ENCODE data around the gene POLE.

DNA sequence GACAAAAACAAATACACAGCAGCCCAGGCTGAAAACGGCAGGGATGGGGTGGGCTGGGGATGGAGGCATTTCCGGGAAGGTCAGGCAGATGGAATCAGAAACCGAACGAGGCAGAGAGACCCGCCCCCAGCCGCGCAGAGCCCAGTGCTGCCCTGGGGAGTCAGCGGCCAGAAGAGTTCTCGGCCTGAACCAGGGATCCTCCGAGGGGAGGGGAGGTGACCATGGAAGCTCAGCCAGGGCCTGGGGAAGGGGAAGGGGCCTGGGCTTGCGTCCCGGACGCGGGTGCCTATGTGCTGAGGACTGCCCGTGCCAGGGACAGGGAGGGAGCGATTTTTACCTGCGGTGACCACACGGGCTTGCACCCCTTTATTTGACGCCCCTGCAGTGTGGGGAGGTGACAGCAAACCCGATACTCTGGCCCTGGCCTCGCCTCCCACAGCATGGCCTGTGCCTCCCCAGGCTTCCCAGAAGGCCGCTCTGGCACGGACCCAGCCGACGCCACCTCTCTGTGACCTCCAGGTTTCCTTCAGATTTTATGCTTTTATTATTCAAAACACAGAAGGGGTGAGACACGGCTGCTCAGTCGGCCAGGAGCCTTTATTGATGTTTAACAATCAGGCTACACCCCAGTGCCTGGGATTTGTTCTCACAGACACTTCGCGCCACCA, 84.4 kb downstream of the POLE start:
- TF ChIP-seq, protein P1, sequence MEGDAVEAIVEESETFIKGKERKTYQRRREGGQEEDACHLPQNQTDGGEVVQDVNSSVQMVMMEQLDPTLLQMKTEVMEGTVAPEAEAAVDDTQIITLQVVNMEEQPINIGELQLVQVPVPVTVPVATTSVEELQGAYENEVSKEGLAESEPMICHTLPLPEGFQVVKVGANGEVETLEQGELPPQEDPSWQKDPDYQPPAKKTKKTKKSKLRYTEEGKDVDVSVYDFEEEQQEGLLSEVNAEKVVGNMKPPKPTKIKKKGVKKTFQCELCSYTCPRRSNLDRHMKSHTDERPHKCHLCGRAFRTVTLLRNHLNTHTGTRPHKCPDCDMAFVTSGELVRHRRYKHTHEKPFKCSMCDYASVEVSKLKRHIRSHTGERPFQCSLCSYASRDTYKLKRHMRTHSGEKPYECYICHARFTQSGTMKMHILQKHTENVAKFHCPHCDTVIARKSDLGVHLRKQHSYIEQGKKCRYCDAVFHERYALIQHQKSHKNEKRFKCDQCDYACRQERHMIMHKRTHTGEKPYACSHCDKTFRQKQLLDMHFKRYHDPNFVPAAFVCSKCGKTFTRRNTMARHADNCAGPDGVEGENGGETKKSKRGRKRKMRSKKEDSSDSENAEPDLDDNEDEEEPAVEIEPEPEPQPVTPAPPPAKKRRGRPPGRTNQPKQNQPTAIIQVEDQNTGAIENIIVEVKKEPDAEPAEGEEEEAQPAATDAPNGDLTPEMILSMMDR (IDR thresholded peaks at IDR 0.05): no peak
- no peak for TF ChIP-seq POLR2AphosphoS5 (IDR thresholded peaks at IDR 0.05)
- no peak for TF ChIP-seq POLR2A (IDR thresholded peaks at IDR 0.05)

All from gastroesophageal sphincter (tissue), 3 donors.